Left lung (tissue), 10 donors: ENCODE measurements around the gene NR4A2. TPM values are rescaled to one million over a fixed set of nuclear protein-coding genes. Genes with fewer than 3 reads are reported as not detected.
A peak's percentile ranks its signal among the peaks of the same experiment; 100 is the strongest.

Experiments used
- ATAC-seq: fragments of 200-7000 bp; cut with Tn5 transposase; one replicate; pipeline ENCODE4 v1.9.1; 2020; ENCODE audit warnings: moderate library complexity
- DNase-seq, 4 donors: peaks; one replicate each; pipeline ENCODE4 v3.0.0-alpha.2; 2013 to 2020
- H3K27ac ChIP-seq, 2 donors: fragments of 200-600 bp; sonication (generic) in 1 of 2; one replicate each; pipeline versions ENCODE4 v1.5.0 to v1.8.0; 2020 to 2021
- H3K27me3 ChIP-seq, 2 donors: fragments of 200-600 bp; sonication (generic) in 1 of 2; one replicate each; pipeline versions ENCODE4 v1.5.0 to v1.8.0; 2020 to 2021
- H3K36me3 ChIP-seq, 2 donors: fragments of 200-600 bp; sonication (generic) in 1 of 2; one replicate each; pipeline versions ENCODE4 v1.5.0 to v1.8.0; 2020 to 2021
- H3K4me1 ChIP-seq, 2 donors: fragments of 200-600 bp; one replicate each; pipeline ENCODE4 v1.8.0; 2021
- H3K4me3 ChIP-seq, 2 donors: fragments of 200-600 bp; sonication (generic) in 1 of 2; one replicate each; pipeline versions ENCODE4 v1.5.0 to v1.8.0; 2020 to 2021; ENCODE audit warnings: mild to moderate bottlenecking in 1 of 2
- H3K9me3 ChIP-seq, 2 donors: fragments of 200-600 bp; sonication (generic) in 1 of 2; one replicate each; pipeline versions ENCODE4 v1.5.0 to v1.8.0; 2020 to 2021
- CTCF ChIP-seq, 2 donors: fragments of 200-600 bp; sonication (generic) in 1 of 2; IDR thresholded peaks; one replicate each; pipeline versions ENCODE4 v1.5.0 to v1.8.0; 2021; ENCODE audit warnings: antibody characterized with exemption in 2 of 2
- intact Hi-C, 2 donors: fragments of 100-400 bp; cut with DNase I; formaldehyde crosslinking; loops; one replicate each; pipeline versions ENCODE4 v1.11.2 to v1.14.2; 2022
- polyA plus RNA-seq, 6 donors: library from polyadenylated mRNA; unstranded; fragments of 120-200 nt; gene quantifications; one replicate each; pipeline ENCODE4 v1.2.1, GENCODE V29; 2013; ENCODE audit not compliant: insufficient read length in 6 of 6
- total RNA-seq, 2 donors: library from RNA; stranded (reverse); fragmentation: NEBNext Ultra II Directional; extraction: Animal tissue kit (Norgen Biotek cat#: 25700); gene quantifications; one replicate each; pipeline ENCODE4 v1.2.1, GENCODE V29; 2021
- donor health status: DM: no; HTN: yes; CAD: no.
- donor health status: DM: no; HTN: no; CAD: no.

The NR4A2 gene
- total and polyA plus RNA-seq, 8 donors = 1.9 to 7.0 (median 4.0) TPM

GRCh38 chr2:156322051-156322685, 10.4 kb downstream of the NR4A2 start:
- H3K27ac ChIP-seq = no peak overlapping the region
- peak in 1 of 4 donors; percentile 47 for DNase-seq
- H3K4me3 ChIP-seq = peak overlapping the region in 1 of 2 donors; percentile 34
- H3K36me3 ChIP-seq = peaks cover 0 to 11% of the 10 kb centered on the region in 2 donors
- no peak for ATAC-seq
- no peaks in the 10 kb centered on the region for H3K9me3 ChIP-seq
- intact Hi-C loops = no loop called here
- peaks cover 34 to 97% of the 10 kb centered on the region in 2 donors for H3K27me3 ChIP-seq
- peaks cover 15 to 29% of the 10 kb centered on the region in 2 donors for H3K4me1 ChIP-seq
- TF ChIP-seq CTCF (IDR thresholded peaks at IDR 0.05) = no peak

GRCh38 chr2:156321243-156321904, 11.1 kb downstream of the NR4A2 start:
- H3K4me1 ChIP-seq = peaks cover 15 to 29% of the 10 kb centered on the region in 2 donors
- H3K36me3 ChIP-seq = peaks cover 0 to 11% of the 10 kb centered on the region in 2 donors
- H3K4me3 ChIP-seq = peak overlapping the region; percentile 12 to 34
- H3K27me3 ChIP-seq = peaks cover 34 to 95% of the 10 kb centered on the region in 2 donors
- TF ChIP-seq CTCF (IDR thresholded peaks at IDR 0.05) = no peak
- ATAC-seq (peak; percentile 9), DNase-seq (peak in 2 of 4 donors; percentile 57 to 77)
- H3K9me3 ChIP-seq = no peaks in the 10 kb centered on the region
- H3K27ac ChIP-seq = no peak overlapping the region
- intact Hi-C loops = no loop called here

- peaks cover 34 to 95% of the 10 kb centered on the region in 2 donors for H3K27me3 ChIP-seq
- H3K36me3 ChIP-seq = peaks cover 0 to 3% of the 10 kb centered on the region in 2 donors
- peaks cover 15 to 29% of the 10 kb centered on the region in 2 donors for H3K4me1 ChIP-seq
- no peaks in the 10 kb centered on the region for H3K9me3 ChIP-seq
- ATAC-seq (peak; percentile 62), DNase-seq (peak in 1 of 4 donors; percentile 72)
- H3K4me3 ChIP-seq = peak overlapping the region; percentile 12 to 34
- intact Hi-C loops = no loop called here
- peak overlapping the region; percentile 30 to 69 for H3K27ac ChIP-seq
- no peak for TF ChIP-seq CTCF (IDR thresholded peaks at IDR 0.05)
Observed at GRCh38 chr2:156320486-156321098, 11.9 kb downstream of the NR4A2 start.

- TF ChIP-seq CTCF (IDR thresholded peaks at IDR 0.05) = peak in 1 of 2 donors; percentile 25
- H3K9me3 ChIP-seq = no peaks in the 10 kb centered on the region
- intact Hi-C loops = no loop called here
- peak in 3 of 4 donors; percentile 56 to 80 (median 59) for DNase-seq
- H3K27me3 ChIP-seq = peaks cover 34 to 95% of the 10 kb centered on the region in 2 donors
- peak overlapping the region; percentile 12 to 34 for H3K4me3 ChIP-seq
- peak; percentile 90 for ATAC-seq
- no peaks in the 10 kb centered on the region for H3K36me3 ChIP-seq
- peak overlapping the region; percentile 30 to 69 for H3K27ac ChIP-seq
- peaks cover 15 to 29% of the 10 kb centered on the region in 2 donors for H3K4me1 ChIP-seq
Observed at GRCh38 chr2:156319811-156320485, 12.6 kb downstream of the NR4A2 start.
